Measurements from ENCODE around the gene CRISP1. TPM values are rescaled to one million over a fixed set of nuclear protein-coding genes. Genes with fewer than 3 reads are reported as not detected.

CRISP1 gene
- not detected in 2 replicates for polyA plus RNA-seq (2012; rRNA removed)
- not detected in 2 replicates for polyA plus RNA-seq (2012; cell fraction: cytosol; rRNA removed)
- polyA plus RNA-seq (2012; cell fraction: nucleus; rRNA removed) = not detected in 2 replicates

GRCh38 chr6:49866485-49866943, at the start of gene CRISP1:
TSS of gene CRISP1 (minus strand) at chr6:49866535. CDS start at chr6:49857400, 9,135 bp downstream.
- Histone ChIP-seq H3K4me3 (ENCODE audit: low read depth in 2 of 2, low read length in 1 of 2) (no peak within 1 kb of the TSS), H3K9me2 (no peaks in the 10 kb centered on the region), H3K4me1 (ENCODE audit: control insufficient read depth in 1 of 2, insufficient read depth in 2 of 2, low read depth in 1 of 2, low read length in 1 of 2) (no peaks in the 10 kb centered on the region), H3K9ac (no peak within 1 kb of the TSS), H3F3A (replicated peaks; ENCODE audit: insufficient read depth) (no peaks in the 10 kb centered on the region), H3K9me3 (no peaks in the 10 kb centered on the region), H3K4me2 (no peak within 1 kb of the TSS), H3K27ac (ENCODE audit: low read depth in 2 of 2, low read length in 1 of 2) (no peak within 1 kb of the TSS), H4K20me1 (ENCODE audit: insufficient read depth) (no peaks in the 10 kb centered on the region), H2AFZ (ENCODE audit: low read depth) (no peak within 1 kb of the TSS), H3K27me3 (ENCODE audit: insufficient read depth) (no peaks in the 10 kb centered on the region), H3K79me2 (ENCODE audit: insufficient read depth) (no peaks in the 10 kb centered on the region), H3K36me3 (replicated peaks in 1 of 2; ENCODE audit: control insufficient read depth in 1 of 2, insufficient read depth in 2 of 2, low read length in 1 of 2) (no peaks in the 10 kb centered on the region)
- ChIA-PET POLR2A (no interaction called here), CTCF (no interaction called here)
- 9% methylated on average over 1 of the region's 1 CpG for WGBS (ENCODE audit: low lambda C conversion rate)
- TF ChIP-seq PBX3 (IDR thresholded peaks at IDR 0.05) (no peak), FOXM1 (IDR thresholded peaks at IDR 0.05; ENCODE audit: low read depth) (no peak), FOSL2 (IDR thresholded peaks at IDR 0.05; ENCODE audit: borderline replicate concordance, low read depth) (no peak), MXI1 (IDR thresholded peaks at IDR 0.05; ENCODE audit: low read depth, low read length) (no peak), POLR2AphosphoS5 (IDR thresholded peaks at IDR 0.05; ENCODE audit: low read depth, low read length) (no peak), EZH2phosphoT487 (IDR thresholded peaks at IDR 0.05; ENCODE audit: borderline replicate concordance, low read depth) (no peak), TCF12 (IDR thresholded peaks at IDR 0.05) (no peak), SIN3A (IDR thresholded peaks at IDR 0.05; ENCODE audit: borderline replicate concordance, low read depth, low read length) (no peak)
- no peak for DNase-seq

GRCh38 chr6:49915035-49915434, 48.7 kb upstream of the CRISP1 start:
- H3K4me2 ChIP-seq = no peak overlapping the region
- no peak overlapping the region for H3K9ac ChIP-seq
- H3K4me3 ChIP-seq (ENCODE audit: low read depth in 2 of 2, low read length in 1 of 2) = no peak overlapping the region
- H3K36me3 ChIP-seq (replicated peaks in 1 of 2; ENCODE audit: control insufficient read depth in 1 of 2, insufficient read depth in 2 of 2, low read length in 1 of 2) = no peaks in the 10 kb centered on the region
- no peak overlapping the region for H2AFZ ChIP-seq (ENCODE audit: low read depth)
- peaks cover 0 to 3% of the 10 kb centered on the region in 2 experiments; a peak in 1 of 4 replicates for H3K4me1 ChIP-seq (ENCODE audit: control insufficient read depth in 1 of 2, insufficient read depth in 2 of 2, low read depth in 1 of 2, low read length in 1 of 2)
- no peaks in the 10 kb centered on the region for H3F3A ChIP-seq (replicated peaks; ENCODE audit: insufficient read depth)
- no peak overlapping the region for H3K27ac ChIP-seq (ENCODE audit: low read depth in 2 of 2, low read length in 1 of 2)
- CTCF ChIA-PET = interaction anchor here (0.5 kb wide), 1 partner anchor 623 kb away, joined by 3 read pairs; no protein-coding TSS in a partner anchor
- no peaks in the 10 kb centered on the region for H3K27me3 ChIP-seq (ENCODE audit: insufficient read depth)
- no peaks in the 10 kb centered on the region for H3K9me2 ChIP-seq
- WGBS (ENCODE audit: low lambda C conversion rate) = 0% methylated on average over 3 of the region's 3 CpGs
- peak; percentile 79 for TF ChIP-seq GATA2 (CRISPR knock-in tag; IDR thresholded peaks at IDR 0.05)
- peak; percentile 35 for TF ChIP-seq NFIC (IDR thresholded peaks at IDR 0.05; ENCODE audit: borderline replicate concordance)
- no peak for TF ChIP-seq MXI1 (IDR thresholded peaks at IDR 0.05; ENCODE audit: low read depth, low read length)
- TF ChIP-seq FOSL2 (IDR thresholded peaks at IDR 0.05; ENCODE audit: borderline replicate concordance, low read depth) = no peak
- no peak for TF ChIP-seq RXRA (IDR thresholded peaks at IDR 0.05; ENCODE audit: borderline replicate concordance, low read depth)
- peak in 1 of 2 experiments; percentile 33; a peak in 1 of 4 replicates for TF ChIP-seq EP300 (IDR thresholded peaks at IDR 0.05; ENCODE audit: borderline replicate concordance in 1 of 2, low read depth in 1 of 2, low read length in 1 of 2)
- peak; percentile 28; the same call in 1 of the 2 replicates for TF ChIP-seq TCF12 (IDR thresholded peaks at IDR 0.05)
- no peak for TF ChIP-seq REST (IDR thresholded peaks at IDR 0.05; ENCODE audit: low read depth, low read length)
- TF ChIP-seq MEF2A (IDR thresholded peaks at IDR 0.05; ENCODE audit: borderline replicate concordance, low read depth) = no peak
- 0 out of 2 replicates have a peak, but pooled peaks have one; percentile 22 for TF ChIP-seq PBX3 (IDR thresholded peaks at IDR 0.05)
- H4K20me1 ChIP-seq (ENCODE audit: insufficient read depth) = no peaks in the 10 kb centered on the region
- DNase-seq = peak; percentile 26
- no peaks in the 10 kb centered on the region for H3K79me2 ChIP-seq (ENCODE audit: insufficient read depth)
- POLR2A ChIA-PET = no interaction called here
- H3K9me3 ChIP-seq = no peaks in the 10 kb centered on the region
